HG03139 (cell line): ENCODE results near the gene P3H3.

Experiments
- ATAC-seq: cut with Tn5 transposase; IDR thresholded peaks from one replicate; pipeline ENCODE4 v1.9.1; 2021; ENCODE audit not compliant: unreplicated experiment

Gene P3H3

GRCh38 chr12:6842075-6842474 is 13.9 kb downstream of the P3H3 start:
- ATAC-seq: no peak

- no peak for ATAC-seq
Observed at GRCh38 chr12:6843118-6843902, 15.1 kb downstream of the P3H3 start.

DNA sequence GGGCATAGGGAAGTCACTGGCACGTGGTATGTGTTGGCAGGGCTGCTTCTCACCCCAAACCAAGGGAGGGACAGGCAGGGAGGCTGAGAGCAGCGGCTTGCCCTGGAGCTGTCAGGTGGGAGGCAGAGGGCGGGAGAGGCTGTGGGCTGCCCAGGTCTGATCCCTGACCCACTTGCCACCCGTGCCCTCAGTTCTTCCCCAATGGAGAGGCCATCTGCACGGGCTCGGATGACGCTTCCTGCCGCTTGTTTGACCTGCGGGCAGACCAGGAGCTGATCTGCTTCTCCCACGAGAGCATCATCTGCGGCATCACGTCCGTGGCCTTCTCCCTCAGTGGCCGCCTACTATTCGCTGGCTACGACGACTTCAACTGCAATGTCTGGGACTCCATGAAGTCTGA is 17.2 kb downstream of the P3H3 start:
- ATAC-seq: no peak

- ATAC-seq: no peak
Observed at GRCh38 chr12:6846316-6846869, 18.2 kb downstream of the P3H3 start.

GRCh38 chr12:6847676-6848075 is 19.5 kb downstream of the P3H3 start:
- ATAC-seq: no peak

DNA sequence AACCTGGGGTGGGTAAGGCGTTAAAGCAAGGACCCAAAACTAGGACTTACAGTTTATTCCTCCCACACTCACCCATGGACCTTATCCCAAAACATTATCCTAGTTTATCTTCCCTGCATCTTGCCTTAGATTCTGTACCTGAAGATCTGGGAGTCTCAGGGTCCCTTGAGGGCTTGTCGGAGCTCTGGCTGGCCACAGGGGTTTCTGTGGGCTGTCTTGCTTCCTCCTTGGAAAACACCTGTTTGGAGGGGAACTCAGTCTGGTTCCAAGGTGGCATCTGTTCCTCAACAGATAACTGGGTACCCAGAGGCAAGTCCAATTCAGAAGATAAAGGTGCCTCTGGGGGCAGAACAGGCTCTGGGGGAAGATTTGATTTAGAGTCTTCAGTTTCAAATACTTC is 21.2 kb downstream of the P3H3 start:
- ATAC-seq: no peak

- no peak for ATAC-seq
Observed at GRCh38 chr12:6849976-6850560, 21.9 kb downstream of the P3H3 start.

DNA sequence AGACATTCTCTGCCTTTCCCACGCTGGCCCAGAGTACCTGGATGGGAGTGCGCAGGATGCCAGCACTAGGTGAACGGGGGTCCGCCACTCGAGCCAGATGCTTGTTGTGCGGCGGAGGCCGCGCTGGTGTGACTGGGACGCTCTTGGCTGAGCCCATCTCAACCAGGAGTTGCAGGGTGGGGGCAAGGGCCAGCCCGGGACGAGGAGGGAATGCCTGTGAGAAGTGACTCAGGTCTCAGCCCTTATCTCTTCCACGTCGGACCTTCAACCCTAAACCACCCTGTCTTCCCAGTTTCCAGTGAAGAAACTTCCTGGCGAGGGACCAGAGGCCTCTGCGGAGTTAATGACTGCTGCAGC is 22.6 kb downstream of the P3H3 start:
- ATAC-seq: no peak

DNA sequence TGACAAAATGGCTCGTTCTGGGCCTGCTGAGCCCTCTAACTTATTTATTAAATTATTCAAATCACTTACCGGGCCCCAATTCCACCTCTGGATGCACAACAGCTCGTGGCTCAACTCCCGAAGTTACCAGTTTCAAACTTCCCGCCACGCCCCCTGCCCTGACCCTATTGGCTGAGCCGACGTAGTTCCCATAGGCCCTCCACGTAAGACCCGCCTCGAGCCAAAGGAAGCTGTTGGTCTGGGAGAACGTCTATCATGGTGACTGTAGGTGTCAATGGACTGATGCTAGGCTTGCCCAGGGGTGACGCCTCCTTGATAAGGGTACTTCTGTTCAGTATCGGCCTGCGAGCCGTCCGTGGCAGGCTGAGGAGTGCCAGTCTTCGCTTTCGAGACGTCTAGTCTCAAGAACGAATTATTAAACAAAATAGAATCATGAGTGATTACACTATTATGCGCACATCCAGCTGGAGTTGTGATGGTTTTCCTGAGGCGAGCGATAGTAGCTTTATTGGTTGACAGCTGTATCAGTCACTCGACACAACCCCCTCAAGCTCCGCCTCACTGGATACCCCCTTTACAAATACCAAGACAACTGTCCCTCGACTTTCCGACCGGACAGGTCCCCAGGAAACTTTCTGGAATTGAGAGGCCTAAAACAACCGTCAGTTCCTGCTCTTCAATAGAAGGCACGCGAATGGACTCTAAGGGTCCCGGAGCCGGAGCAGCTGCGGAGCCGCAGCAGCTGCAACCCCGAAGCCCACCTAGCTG is 23.1 kb downstream of the P3H3 start, which contains the start of gene CDCA3:
Gene CDCA3 (minus strand): TSS at position 134 of the 768 bp plus-strand sequence. CDS start 334 bp downstream, outside the sequence.
- ATAC-seq: peak; percentile 41

- ATAC-seq: peak; percentile 65
Observed at GRCh38 chr12:6851921-6852650, 23.9 kb downstream of the P3H3 start, which contains the start of gene USP5. TSS of gene USP5 (plus strand) at chr12:6852150. CDS start at chr12:6852180, 30 bp downstream.

- no peak for ATAC-seq
Observed at GRCh38 chr12:6852651-6853354, 24.6 kb downstream of the P3H3 start.

DNA sequence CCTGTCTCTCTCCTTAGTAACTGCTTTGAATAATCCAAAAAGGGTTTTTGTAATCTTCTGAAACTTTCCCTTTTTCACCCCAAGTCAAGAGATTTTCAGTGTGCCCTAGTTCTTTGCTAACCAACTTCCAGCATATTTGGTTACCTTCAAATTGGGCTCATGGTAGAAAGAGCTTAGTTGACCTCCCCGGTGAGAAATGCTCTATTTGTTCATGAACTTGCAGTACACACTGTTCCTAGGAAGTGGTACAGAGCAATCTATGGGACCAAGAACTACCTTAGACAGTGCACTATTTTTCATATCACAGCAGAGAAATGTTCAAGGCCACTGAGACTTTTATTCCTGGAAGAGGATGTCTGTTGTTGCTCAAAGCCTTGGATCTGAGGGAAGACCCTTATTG is 25.4 kb downstream of the P3H3 start:
- no peak for ATAC-seq

DNA sequence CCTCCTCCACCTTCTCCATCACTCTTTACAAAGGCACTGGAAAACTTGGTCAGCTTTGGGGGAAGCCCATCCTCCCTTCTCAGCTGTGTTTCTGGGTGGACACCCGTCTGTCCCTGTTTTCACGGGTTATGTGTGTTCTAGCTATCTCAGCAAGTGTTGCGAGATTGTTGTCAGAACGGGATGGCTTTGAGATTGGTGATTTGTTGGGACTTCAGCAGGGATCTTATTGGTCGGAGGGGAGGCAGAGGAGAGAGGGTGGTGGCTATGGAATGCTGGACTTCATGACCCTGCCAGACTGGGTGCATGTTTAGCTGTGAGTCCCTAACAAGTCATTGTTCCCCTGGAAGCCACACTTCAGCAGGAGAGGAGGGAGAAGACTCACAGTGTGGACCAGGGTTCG is 25.8 kb downstream of the P3H3 start:
- no peak for ATAC-seq

DNA sequence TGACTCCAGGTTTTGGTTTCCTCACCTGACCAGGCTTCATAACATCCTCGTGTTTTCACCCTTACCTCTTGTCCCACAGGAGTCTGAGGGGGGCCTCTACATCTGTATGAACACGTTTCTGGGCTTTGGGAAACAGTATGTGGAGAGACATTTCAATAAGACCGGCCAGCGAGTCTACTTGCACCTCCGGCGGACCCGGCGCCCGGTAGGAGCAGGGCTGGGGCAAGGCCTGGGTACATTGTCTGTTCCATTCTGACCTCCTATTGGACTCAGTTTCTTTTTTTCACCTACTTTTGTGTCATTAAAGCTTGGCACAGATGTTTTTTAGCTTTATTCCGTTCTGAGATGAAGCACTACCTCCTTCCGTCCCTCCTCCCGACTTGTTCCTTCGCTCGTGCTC is 27.1 kb downstream of the P3H3 start:
- ATAC-seq: no peak

GRCh38 chr12:6858799-6859198 is 30.6 kb downstream of the P3H3 start:
- ATAC-seq: no peak

- no peak for ATAC-seq
Observed at GRCh38 chr12:6860116-6860515, 31.9 kb downstream of the P3H3 start.

- no peak for ATAC-seq
Observed at GRCh38 chr12:6860942-6861341, 32.7 kb downstream of the P3H3 start.

- ATAC-seq: no peak
Observed at GRCh38 chr12:6861391-6861790, 33.2 kb downstream of the P3H3 start.

DNA sequence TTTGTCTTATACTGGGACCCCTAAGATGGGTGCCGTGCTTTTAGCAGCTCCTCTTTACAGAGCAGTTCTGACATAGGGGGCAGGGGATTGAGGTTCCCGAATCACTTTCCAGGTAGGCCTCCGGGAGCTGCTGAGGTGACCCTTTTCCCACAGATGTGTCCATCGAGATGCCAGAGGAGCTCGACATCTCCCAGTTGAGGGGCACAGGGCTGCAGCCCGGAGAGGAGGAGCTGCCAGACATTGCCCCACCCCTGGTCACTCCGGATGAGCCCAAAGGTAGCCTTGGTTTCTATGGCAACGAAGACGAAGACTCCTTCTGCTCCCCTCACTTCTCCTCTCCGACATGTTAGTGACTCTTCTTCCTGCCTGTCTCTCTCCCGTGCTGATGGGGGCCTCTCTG is 34.8 kb downstream of the P3H3 start:
- ATAC-seq: no peak

DNA sequence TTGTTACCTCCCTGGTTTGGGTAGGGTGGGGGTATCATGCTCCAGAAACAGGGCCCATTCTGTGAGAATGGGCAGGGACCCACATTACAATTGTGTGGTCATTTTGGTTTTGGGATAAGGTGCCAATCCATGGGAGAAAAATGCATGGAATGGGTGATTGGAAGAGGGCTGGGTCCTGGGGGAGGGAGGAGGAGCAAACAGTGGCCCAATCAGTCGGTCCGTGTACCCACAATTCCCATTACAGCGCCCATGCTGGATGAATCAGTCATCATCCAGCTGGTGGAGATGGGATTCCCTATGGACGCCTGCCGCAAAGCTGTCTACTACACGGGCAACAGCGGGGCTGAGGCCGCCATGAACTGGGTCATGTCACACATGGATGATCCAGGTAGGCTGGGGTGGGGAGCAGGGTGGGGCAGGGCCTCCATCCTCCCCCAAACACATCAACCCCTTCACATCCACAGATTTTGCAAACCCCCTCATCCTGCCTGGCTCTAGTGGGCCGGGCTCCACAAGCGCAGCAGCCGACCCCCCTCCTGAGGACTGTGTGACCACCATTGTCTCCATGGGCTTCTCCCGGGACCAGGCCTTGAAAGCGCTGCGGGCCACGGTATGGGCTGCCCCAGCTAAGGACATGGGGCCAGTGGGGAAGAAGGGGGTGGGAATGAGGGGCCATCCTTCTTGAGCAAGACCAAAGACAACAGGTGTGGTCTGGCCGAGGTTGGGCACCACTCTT is 35.5 kb downstream of the P3H3 start:
- ATAC-seq: no peak
